Loucy (cell line): ENCODE data around the gene RBMS2.

Experiments used
- CTCF ChIP-seq: fragments of 200-600 bp; sonication (generic); conservative IDR thresholded peaks from 2 replicates; pipeline ENCODE4 v1.5.1; 2014; ENCODE audit warnings: mild to moderate bottlenecking, antibody characterized with exemption, low read length
- EZH2phosphoT487 ChIP-seq: fragments of 200-600 bp; IDR thresholded peaks from 2 replicates; pipeline ENCODE4 v1.6.1; 2018; ENCODE audit warnings: antibody characterized with exemption, mild to moderate bottlenecking, moderate library complexity, borderline replicate concordance

- TF ChIP-seq CTCF (no peak), EZH2phosphoT487 (no peak)
Measured at GRCh38 chr12:56591961-56592360, 70.3 kb downstream of the RBMS2 start.
